ENCODE measurements around the gene MRPL12.

DNA sequence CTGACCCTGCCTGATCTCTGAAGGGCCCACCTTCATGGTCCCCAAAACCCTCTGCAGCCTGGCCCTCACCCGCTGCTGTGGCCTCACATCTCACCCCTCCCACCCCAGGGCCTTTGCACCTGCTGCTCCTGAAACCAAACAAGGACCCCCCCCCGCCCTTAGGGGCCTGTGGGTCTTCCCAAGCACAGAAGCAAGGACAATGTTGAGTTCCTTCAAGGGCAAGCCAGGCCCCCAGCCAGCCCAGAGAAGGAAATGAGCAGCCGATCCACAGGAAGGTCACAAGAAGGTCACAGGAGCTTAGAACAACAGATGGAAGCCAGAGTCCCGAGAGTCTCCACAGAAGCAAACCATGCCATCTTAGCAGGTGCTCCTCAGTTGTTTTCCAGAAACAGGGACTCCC is 46.3 kb upstream of the MRPL12 start:
- TF ChIP-seq USF2 (IDR thresholded peaks at IDR 0.05; ENCODE audit: low read length) (no peak), POLR2AphosphoS5 (IDR thresholded peaks at IDR 0.05; ENCODE audit: low read depth, low read length) (no peak), CTCF (IDR thresholded peaks at IDR 0.05; ENCODE audit: control extremely low read depth in 1 of 3, insufficient read depth in 1 of 3, low read depth in 1 of 3, low read length in 3 of 3) (no peak), SIN3A (conservative IDR thresholded peaks at IDR 0.05 in 1 of 2, IDR thresholded peaks at IDR 0.05 in 1 of 2; ENCODE audit: low read depth in 1 of 2, low read length in 2 of 2) (no peak), TEAD4 (IDR thresholded peaks at IDR 0.05; ENCODE audit: low read depth, low read length) (no peak), HDAC6 (IDR thresholded peaks at IDR 0.05; ENCODE audit: low read depth, low read length) (no peak)
